Smooth muscle cell (in vitro differentiated cells): Measurements from ENCODE around the gene DUSP5. TPM values are rescaled to one million over a fixed set of nuclear protein-coding genes. Genes with fewer than 3 reads are reported as not detected.
A peak's percentile ranks its signal among the peaks of the same experiment; 100 is the strongest.

ENCODE experiments used
- DNase-seq: peaks from one replicate; lab custom pipeline; 2025; ENCODE audit not compliant: unreplicated experiment; lab: John Stamatoyannopoulos, UW
- H2AFZ ChIP-seq: fragments of 200-600 bp; sonication (generic); 2 replicates; pipeline ENCODE4 v1.6.0; 2016; ENCODE audit warnings: antibody characterized with exemption, low read depth, mild to moderate bottlenecking
- H3F3A ChIP-seq: fragments of 200-600 bp; sonication (generic); 2 replicates; pipeline ENCODE4 v1.6.0; 2017; ENCODE audit warnings: antibody characterized with exemption, low read depth
- H3K27ac ChIP-seq: fragments of 200-600 bp; sonication (generic); 2 replicates; pipeline ENCODE4 v1.5.1; 2016; ENCODE audit warnings: low read depth, mild to moderate bottlenecking
- H3K27me3 ChIP-seq: fragments of 200-600 bp; sonication (generic); 2 replicates; pipeline ENCODE4 v1.6.1; 2016; ENCODE audit warnings: low read depth, mild to moderate bottlenecking
- H3K36me3 ChIP-seq: fragments of 200-600 bp; sonication (generic); 2 replicates; pipeline ENCODE4 v1.5.1; 2016; ENCODE audit warnings: low read depth
- H3K4me1 ChIP-seq: fragments of 200-600 bp; sonication (generic); 2 replicates; pipeline ENCODE4 v1.5.1; 2016; ENCODE audit warnings: low read depth
- H3K4me2 ChIP-seq: fragments of 200-600 bp; sonication (generic); 2 replicates; pipeline ENCODE4 v1.6.0; 2016; ENCODE audit warnings: mild to moderate bottlenecking
- H3K4me3 ChIP-seq: fragments of 200-600 bp; sonication (generic); 2 replicates; pipeline ENCODE4 v1.5.1; 2016; ENCODE audit warnings: mild to moderate bottlenecking
- H3K79me2 ChIP-seq: fragments of 200-600 bp; sonication (generic); 2 replicates; pipeline ENCODE4 v1.6.0; 2016; ENCODE audit warnings: low read depth, mild to moderate bottlenecking
- H3K9ac ChIP-seq: fragments of 200-600 bp; sonication (generic); 2 replicates; pipeline ENCODE4 v1.6.0; 2016; ENCODE audit warnings: low read depth
- H3K9me3 ChIP-seq: fragments of 200-600 bp; sonication (generic); replicated peaks from 2 replicates; pipeline ENCODE4 v1.5.1; 2016; ENCODE audit warnings: low read depth
- H4K20me1 ChIP-seq: fragments of 200-600 bp; sonication (generic); 2 replicates; pipeline ENCODE4 v1.6.0; 2016; ENCODE audit warnings: low read depth
- CTCF ChIP-seq: fragments of 200-600 bp; sonication (generic); IDR thresholded peaks from 2 replicates; pipeline ENCODE4 v1.5.1; 2017; ENCODE audit warnings: borderline replicate concordance, mild to moderate bottlenecking, antibody characterized with exemption; ENCODE audit not compliant: insufficient read depth, poor library complexity, severe bottlenecking
- WGBS: methylation state at CpG from one replicate; pipeline ENCODE4 v1.1.7; 2016; ENCODE audit warnings: low lambda C conversion rate; 5-methylcytosine and 5-hydroxymethylcytosine counted together
- polyA plus RNA-seq: library from polyadenylated mRNA; unstranded; fragments of >200 nt; fragmentation: Nextera tagmentation; extraction: Ambion mirVana; gene quantifications from 2 replicates; pipeline ENCODE4 v1.2.1, GENCODE V29; 2016
- total RNA-seq: library from RNA; depleted of rRNA; stranded (reverse); fragments of >200 nt; gene quantifications from 2 replicates; pipeline ENCODE4 v1.2.3, GENCODE V29; 2014

DUSP5 gene
- total and polyA plus RNA-seq, 2 experiments from 2014 or later = 13.6 to 23.6 TPM

GRCh38 chr10:110499796-110500514 lies 2.2 kb downstream of the DUSP5 start:
- H3K4me3 ChIP-seq = peak overlapping the region; percentile 86
- H3K9ac ChIP-seq = peak overlapping the region; percentile 21
- no peak for TF ChIP-seq CTCF
- DNase-seq = no peak
- WGBS = 22% methylated on average over 9 of the region's 9 CpGs
- H3K4me2 ChIP-seq = peak overlapping the region; percentile 88
- no peak overlapping the region for H2AFZ ChIP-seq
- no peaks in the 10 kb centered on the region for H3K9me3 ChIP-seq
- H3K36me3 ChIP-seq = no peaks in the 10 kb centered on the region
- peaks cover 37% of the 10 kb centered on the region for H3K79me2 ChIP-seq
- H3F3A ChIP-seq = peaks cover 11% of the 10 kb centered on the region
- no peaks in the 10 kb centered on the region for H3K27me3 ChIP-seq
- H4K20me1 ChIP-seq = peaks cover 40% of the 10 kb centered on the region
- peaks cover 46% of the 10 kb centered on the region for H3K4me1 ChIP-seq
- peak overlapping the region; percentile 90 for H3K27ac ChIP-seq

GRCh38 chr10:110500515-110500905 lies 2.8 kb downstream of the DUSP5 start:
- TF ChIP-seq CTCF = no peak
- peaks cover 43% of the 10 kb centered on the region for H4K20me1 ChIP-seq
- H3K9ac ChIP-seq = peak overlapping the region; percentile 60
- H3K79me2 ChIP-seq = peaks cover 42% of the 10 kb centered on the region
- H2AFZ ChIP-seq = no peak overlapping the region
- H3K4me3 ChIP-seq = peak overlapping the region; percentile 86
- no peak for DNase-seq
- no peaks in the 10 kb centered on the region for H3K9me3 ChIP-seq
- no peaks in the 10 kb centered on the region for H3K27me3 ChIP-seq
- no peaks in the 10 kb centered on the region for H3K36me3 ChIP-seq
- H3K27ac ChIP-seq = peak overlapping the region; percentile 90
- peaks cover 11% of the 10 kb centered on the region for H3F3A ChIP-seq
- peaks cover 46% of the 10 kb centered on the region for H3K4me1 ChIP-seq
- H3K4me2 ChIP-seq = peak overlapping the region; percentile 88
- WGBS = 2% methylated on average over 3 of the region's 3 CpGs

- H3K36me3 ChIP-seq = no peaks in the 10 kb centered on the region
Observed at GRCh38 chr10:110501142-110501937, 3.6 kb downstream of the DUSP5 start.

More at GRCh38 chr10:110501142-110501937, 3.6 kb downstream of the DUSP5 start:
- 20% methylated on average over 9 of the region's 9 CpGs for WGBS
- TF ChIP-seq CTCF = no peak
- Histone ChIP-seq H3K27me3 (no peaks in the 10 kb centered on the region), H3K27ac (peak overlapping the region; percentile 90), H3K4me2 (peak overlapping the region; percentile 88), H3K9me3 (no peaks in the 10 kb centered on the region), H3K4me3 (peak overlapping the region; percentile 86), H3K4me1 (peaks cover 39% of the 10 kb centered on the region), H3F3A (peaks cover 11% of the 10 kb centered on the region), H4K20me1 (peaks cover 50% of the 10 kb centered on the region), H2AFZ (no peak overlapping the region), H3K79me2 (peaks cover 48% of the 10 kb centered on the region), H3K9ac (peak overlapping the region; percentile 60)
- DNase-seq = peak; percentile 53
